ENCODE data around the gene APOA4.

The APOA4 gene

GRCh38 chr11:116774661-116775060, 48.4 kb downstream of the APOA4 start:
- DNase-seq (ENCODE audit: low spot score), result no peak

- no peak for DNase-seq (ENCODE audit: low spot score)
These were observed 49.7 kb downstream of the APOA4 start for GRCh38 chr11:116773203-116774097.

GRCh38 chr11:116772443-116773202, 50.5 kb downstream of the APOA4 start, which contains the start of gene BUD13:
Gene BUD13, minus strand, starts transcription at chr11:116772987. Its CDS starts 23 bp downstream, at chr11:116772964.
- peak; percentile 96 for DNase-seq (ENCODE audit: low spot score)

- no peak for DNase-seq (ENCODE audit: low spot score)
These were observed 51.2 kb downstream of the APOA4 start for GRCh38 chr11:116771935-116772334.

Measured in AG20443 (cell line).